Endothelial cell of umbilical vein (primary cell): ENCODE data around the gene ZNF142. TPM values are rescaled to one million over a fixed set of nuclear protein-coding genes. Genes with fewer than 3 reads are reported as not detected.

Source experiments
- polyA plus RNA-seq, 4 experiments: library from polyadenylated mRNA; depleted of rRNA in 3 of 4; stranded (reverse) in 3 of 4; unstranded in 1 of 4; fragments of >200 nt; gene quantifications; 2 replicates each; pipeline versions ENCODE4 v1.2.1 to v1.2.3, GENCODE V29; 2011 to 2012; ENCODE audit warnings: missing spikeins in 1 of 4
- small RNA-seq: library from RNA; depleted of rRNA; stranded (forward); fragments of <200 nt; gene quantifications from one replicate; pipeline ENCODE3, GENCODE V24; 2012; ENCODE audit warnings: low replicate concordance, low read depth; ENCODE audit not compliant: insufficient read depth, insufficient read length
- total RNA-seq: library from RNA; stranded (reverse); gene quantifications from 2 replicates; pipeline ENCODE4 v1.2.3, GENCODE V29; 2021

ZNF142 gene
- total and polyA plus RNA-seq, 2 donors (not counting 3 experiments of a cell fraction or from before 2014, with no cell fraction given), result 14.5 to 34.5 TPM

Small RNAs within 50 kb of the gene (small RNA-seq; reads per million reads assigned to genes)
- gene RNU6-136P, result not detected

Other genes starting within 250 kb of the ZNF142 start
- gene VIL1, start 240.5 kb downstream of the ZNF142 start, total RNA-seq, result not detected in 2 replicates
- gene VIL1, start 240.5 kb downstream of the ZNF142 start, polyA plus RNA-seq, result not detected in 2 replicates
- 13.1 and 14.4 TPM in 2 replicates for gene USP37, start 91.3 kb downstream of the ZNF142 start, total RNA-seq
- 1.3 and 1.9 TPM in 2 replicates for gene USP37, start 91.3 kb downstream of the ZNF142 start, polyA plus RNA-seq
- gene CNOT9, start 90.8 kb downstream of the ZNF142 start, total RNA-seq, result 63.2 and 68.9 TPM in 2 replicates
- gene CNOT9, start 90.8 kb downstream of the ZNF142 start, polyA plus RNA-seq, result 53.2 and 57.3 TPM in 2 replicates
- gene PLCD4, start 51.7 kb downstream of the ZNF142 start, total RNA-seq, result 1.4 and 3.1 TPM in 2 replicates
- 2.2 and 2.3 TPM in 2 replicates for gene PLCD4, start 51.7 kb downstream of the ZNF142 start, polyA plus RNA-seq
- 43.0 and 57.4 TPM in 2 replicates for gene BCS1L, start 60 bp upstream of the ZNF142 start, total RNA-seq
- gene BCS1L, start 60 bp upstream of the ZNF142 start, polyA plus RNA-seq, result 70.3 and 82.1 TPM in 2 replicates
- 38.2 and 39.1 TPM in 2 replicates for gene RNF25, start 12.4 kb upstream of the ZNF142 start, total RNA-seq
- gene RNF25, start 12.4 kb upstream of the ZNF142 start, polyA plus RNA-seq, result 54.7 and 61.1 TPM in 2 replicates
- 34.9 and 40.9 TPM in 2 replicates for gene STK36, start 12.5 kb upstream of the ZNF142 start, total RNA-seq
- gene STK36, start 12.5 kb upstream of the ZNF142 start, polyA plus RNA-seq, result 65.2 and 67.4 TPM in 2 replicates
- gene TTLL4, start 51.2 kb upstream of the ZNF142 start, total RNA-seq, result 41.0 and 45.0 TPM in 2 replicates
- gene TTLL4, start 51.2 kb upstream of the ZNF142 start, polyA plus RNA-seq, result 26.7 and 30.5 TPM in 2 replicates
- gene CYP27A1, start 122.5 kb upstream of the ZNF142 start, total RNA-seq, result 12.6 and 15.1 TPM in 2 replicates
- 30.3 and 34.9 TPM in 2 replicates for gene CYP27A1, start 122.5 kb upstream of the ZNF142 start, polyA plus RNA-seq
- not detected in 2 replicates for gene PRKAG3, start 172.2 kb upstream of the ZNF142 start, total RNA-seq
- not detected in 2 replicates for gene PRKAG3, start 172.2 kb upstream of the ZNF142 start, polyA plus RNA-seq
- not detected in 2 replicates for gene WNT6, start 200.2 kb upstream of the ZNF142 start, total RNA-seq
- gene WNT6, start 200.2 kb upstream of the ZNF142 start, polyA plus RNA-seq, result not detected in 2 replicates
- not detected in 2 replicates for gene WNT10A, start 221.2 kb upstream of the ZNF142 start, total RNA-seq
- not detected in 2 replicates for gene WNT10A, start 221.2 kb upstream of the ZNF142 start, polyA plus RNA-seq